HG02610 (cell line): ENCODE results near the gene ERC2.

Experiments used
- ATAC-seq: cut with Tn5 transposase; IDR thresholded peaks from one replicate; pipeline ENCODE4 v1.9.1; 2021; ENCODE audit warnings: mild to moderate bottlenecking, moderate library complexity; ENCODE audit not compliant: unreplicated experiment

ERC2 gene

GRCh38 chr3:55725681-55726500 is 742.4 kb downstream of the ERC2 start:
- ATAC-seq, result no peak

DNA sequence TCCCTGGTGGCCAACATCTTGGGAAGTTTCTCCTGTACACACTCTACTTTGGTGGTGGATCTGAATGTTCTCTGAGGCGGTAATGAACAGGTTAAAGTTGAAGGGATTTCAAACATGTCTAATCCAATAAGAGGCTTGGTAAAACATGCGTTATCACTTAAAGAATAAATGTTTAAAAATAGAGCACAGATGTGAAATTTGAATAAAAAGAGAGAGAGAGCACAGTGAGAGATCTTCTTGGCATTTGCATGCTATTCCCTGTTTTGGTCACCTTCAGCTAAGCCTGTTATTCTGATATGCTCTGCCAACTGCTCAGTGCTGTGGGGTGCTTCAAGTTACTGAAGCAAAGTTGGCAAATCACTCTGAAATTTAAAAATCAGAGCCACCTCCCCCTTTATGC is 743.4 kb downstream of the ERC2 start:
- ATAC-seq, result peak; percentile 89

DNA sequence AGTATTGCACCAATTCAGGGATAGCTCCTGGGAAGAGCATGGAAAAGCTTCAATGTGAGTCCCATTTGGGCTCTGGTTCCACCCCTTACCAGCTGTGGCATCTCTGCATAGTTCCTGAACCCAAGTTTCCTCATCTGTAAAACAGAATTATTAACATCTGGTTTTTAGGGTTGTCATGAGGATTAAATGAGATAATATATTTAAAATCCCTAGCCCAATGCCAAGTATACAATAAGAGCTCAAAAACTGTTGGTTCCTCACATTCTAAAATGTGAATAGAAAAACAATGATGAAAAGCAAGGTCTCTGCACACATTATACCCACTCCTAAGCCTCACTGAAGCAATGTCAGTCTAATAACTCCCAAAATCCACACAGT is 743.9 kb downstream of the ERC2 start:
- ATAC-seq, result no peak

GRCh38 chr3:55723653-55724406 is 744.4 kb downstream of the ERC2 start:
- no peak for ATAC-seq

DNA sequence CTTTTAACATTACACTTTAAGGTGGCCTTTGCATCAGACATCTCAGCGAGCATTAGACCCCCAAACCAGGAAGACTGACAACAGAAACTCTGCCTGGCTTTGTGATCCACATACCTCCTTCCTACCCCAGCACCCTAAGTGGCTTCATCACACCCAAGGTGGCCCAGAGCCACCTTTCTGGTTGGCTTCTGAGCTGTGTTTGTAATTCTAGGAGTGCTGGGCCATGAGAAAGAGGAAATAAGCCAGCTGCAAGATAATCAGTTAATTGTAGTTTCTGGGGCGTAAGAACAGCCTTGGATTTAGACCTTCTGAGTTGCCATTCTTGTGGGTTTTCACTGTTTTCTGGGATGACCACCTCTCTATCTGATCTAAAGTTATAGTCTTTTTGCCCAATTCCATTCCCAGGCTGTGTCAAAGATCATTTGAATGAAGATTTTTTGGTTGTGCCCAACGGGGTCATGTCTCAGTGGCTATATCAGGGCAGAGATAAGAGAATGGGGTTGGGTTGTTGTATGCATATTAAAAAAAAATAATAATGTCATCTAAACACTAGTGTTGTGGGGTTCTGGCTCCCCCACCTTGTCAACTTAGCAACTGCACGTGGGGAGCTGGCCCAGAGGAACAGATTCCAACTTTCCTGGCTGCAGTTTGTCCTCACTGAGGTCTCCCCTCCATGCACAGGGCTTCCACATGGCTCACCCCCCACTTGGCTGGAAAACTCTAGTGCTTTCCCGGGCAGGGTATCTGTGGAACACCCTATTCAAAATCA is 746.4 kb downstream of the ERC2 start:
- ATAC-seq, result no peak

- no peak for ATAC-seq
Observed at GRCh38 chr3:55720614-55721013, 747.7 kb downstream of the ERC2 start.

DNA sequence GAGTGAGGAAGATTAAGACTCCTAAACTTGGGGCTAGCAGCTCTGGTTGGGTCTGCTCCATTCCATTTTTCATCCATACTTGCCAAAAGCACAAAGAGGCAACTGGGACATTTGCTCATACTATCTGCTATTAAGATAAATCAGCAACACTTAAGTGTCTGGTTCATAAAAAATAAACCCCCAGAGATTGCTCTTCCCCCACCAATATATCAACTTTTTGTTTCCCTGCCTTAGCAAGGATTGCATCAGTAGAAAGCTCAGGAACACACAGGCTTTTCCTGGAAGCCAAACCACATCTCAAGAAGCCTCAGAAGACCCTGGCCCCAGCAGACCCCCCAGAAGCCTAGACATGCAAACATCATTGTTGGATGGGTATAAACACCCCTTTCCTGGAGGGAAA is 748.8 kb downstream of the ERC2 start:
- no peak for ATAC-seq

DNA sequence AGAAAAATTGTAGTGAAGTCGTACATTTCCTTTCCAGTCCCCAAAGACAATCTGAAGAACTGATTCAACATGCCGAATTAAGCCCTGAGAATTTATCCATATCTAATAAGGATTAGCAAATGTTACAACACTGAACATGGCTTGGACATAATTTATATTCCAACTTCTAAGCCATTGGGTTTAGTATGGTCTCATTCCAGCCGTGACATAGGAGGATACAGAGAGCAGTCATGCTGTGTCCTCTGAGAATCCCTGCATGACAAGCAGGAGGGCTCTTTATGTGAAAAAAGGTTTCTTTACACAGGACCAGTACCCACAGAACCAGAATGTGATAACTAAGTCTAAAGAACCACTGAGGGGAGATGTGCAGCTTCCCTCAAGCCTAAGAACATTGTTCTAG is 749.3 kb downstream of the ERC2 start:
- no peak for ATAC-seq

DNA sequence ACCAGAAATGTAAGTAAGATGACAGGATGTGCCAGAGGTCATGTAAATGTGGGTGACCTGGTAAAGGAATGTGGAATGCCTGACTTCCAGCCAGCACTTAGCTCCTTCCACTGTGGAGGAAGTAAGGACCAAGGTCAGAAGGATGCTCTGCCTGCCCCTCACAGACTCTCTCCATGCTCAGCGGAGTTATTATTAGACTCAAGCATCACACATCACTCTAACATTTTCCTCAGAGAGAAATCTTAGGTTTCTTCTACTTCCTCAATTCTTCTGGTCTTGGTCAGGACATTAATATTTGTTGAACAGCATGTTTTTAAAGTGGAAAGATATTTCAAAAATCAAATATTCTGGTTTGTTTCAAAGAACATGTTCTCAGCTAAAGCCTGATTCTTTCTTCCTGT is 749.7 kb downstream of the ERC2 start:
- no peak for ATAC-seq

DNA sequence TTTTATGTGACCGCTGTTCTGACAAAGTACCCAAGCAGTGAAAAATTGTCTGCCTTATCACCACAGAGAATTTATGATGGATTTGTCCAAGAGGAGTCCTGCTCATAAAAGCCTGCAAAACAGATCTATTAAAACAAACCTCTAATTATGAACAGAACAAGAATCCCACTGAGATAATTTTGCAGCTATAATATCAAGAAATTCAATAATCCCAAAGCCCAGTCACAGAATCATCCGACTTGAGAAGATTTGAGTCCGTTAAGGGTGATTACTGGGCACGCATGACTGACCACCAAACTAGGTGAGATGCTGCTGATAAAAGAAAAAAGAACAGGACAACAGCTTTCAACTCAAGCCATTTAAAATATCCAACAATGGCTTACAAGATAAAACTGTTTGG is 750.2 kb downstream of the ERC2 start:
- no peak for ATAC-seq

DNA sequence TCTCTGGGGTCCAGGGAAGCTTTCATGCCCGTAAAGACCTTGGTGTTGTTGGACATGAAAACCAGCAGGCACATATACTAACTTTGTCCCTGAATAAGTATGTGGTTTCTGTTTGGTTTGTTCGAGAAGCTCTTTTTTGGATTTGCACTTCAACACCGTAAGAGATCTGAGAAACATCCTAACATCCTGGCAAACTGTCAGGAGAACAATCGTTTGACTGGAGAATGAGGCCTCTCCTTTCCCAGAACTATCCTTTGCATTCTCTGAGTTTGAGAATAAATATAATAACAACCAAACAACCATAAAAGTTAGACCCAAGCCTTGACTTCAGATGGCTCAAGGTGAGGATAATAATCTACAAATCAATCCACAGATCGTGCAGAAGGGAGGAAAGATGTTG is 750.8 kb downstream of the ERC2 start:
- ATAC-seq, result no peak

DNA sequence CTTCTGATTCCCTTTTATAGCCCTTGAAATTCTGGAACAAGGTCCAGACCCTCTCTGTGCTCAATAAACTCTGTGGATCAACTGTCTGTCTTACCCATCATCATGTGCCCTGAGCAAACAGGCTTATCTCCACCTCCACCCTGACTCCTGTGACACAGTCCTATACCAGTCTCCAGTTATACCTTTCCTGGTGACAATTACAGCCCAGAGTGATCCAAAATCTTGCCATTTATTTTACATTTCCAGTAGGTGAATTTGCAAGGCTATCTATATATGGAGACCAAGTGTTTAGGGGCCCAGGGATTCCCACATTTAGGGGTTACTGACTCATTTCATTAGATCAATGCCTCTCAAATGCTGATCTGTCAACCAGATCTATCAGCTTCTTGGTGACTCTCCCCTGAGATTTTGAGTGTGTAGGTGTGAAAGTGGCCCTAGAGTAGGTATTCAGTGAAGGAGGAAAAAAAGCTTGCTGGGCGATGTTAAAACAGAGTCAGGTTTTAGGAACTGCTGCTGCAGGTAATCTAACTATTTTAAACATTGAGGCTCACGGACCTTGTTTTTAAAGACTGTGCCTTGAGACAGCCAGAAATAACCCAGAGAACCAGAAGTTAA is 751.5 kb downstream of the ERC2 start:
- no peak for ATAC-seq

DNA sequence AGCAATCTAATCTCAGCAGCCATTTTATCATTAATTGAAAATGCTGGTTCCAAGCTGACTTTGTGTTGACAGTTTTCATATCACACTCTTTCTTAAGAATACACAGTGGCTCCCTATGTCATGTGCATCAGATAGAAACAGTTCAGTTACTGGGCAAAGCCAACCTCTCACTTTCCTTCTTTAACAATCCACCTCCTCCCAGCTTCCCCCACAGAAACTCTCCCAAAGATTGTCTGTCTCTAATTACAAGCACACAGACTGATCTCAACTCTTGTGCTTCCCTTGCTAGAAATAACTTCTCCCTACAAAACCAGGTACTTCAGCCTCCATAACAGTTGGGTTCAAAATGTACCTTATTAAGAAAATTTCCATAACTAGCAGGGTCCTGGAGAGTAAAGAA is 752.2 kb downstream of the ERC2 start:
- ATAC-seq, result no peak

DNA sequence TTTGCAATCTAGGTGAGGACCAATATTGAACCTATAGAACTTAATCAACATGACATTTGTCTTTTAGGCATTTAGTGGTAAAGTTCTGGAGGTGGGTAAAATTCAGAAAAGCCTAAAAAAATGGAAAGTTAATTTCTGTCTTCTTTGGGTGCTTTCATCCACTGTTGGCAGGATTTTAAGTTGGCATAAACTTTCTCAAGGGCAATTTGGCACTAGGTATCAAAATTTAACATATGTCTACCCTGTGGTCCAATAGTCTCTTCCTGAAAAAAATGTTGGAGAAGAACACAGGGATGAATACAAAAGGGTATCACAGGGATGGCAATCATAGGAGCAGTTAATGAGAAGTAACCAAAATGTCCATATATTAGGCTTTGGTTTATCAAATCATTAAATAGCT is 754.2 kb downstream of the ERC2 start:
- no peak for ATAC-seq

GRCh38 chr3:55711646-55712045 is 756.6 kb downstream of the ERC2 start:
- no peak for ATAC-seq

DNA sequence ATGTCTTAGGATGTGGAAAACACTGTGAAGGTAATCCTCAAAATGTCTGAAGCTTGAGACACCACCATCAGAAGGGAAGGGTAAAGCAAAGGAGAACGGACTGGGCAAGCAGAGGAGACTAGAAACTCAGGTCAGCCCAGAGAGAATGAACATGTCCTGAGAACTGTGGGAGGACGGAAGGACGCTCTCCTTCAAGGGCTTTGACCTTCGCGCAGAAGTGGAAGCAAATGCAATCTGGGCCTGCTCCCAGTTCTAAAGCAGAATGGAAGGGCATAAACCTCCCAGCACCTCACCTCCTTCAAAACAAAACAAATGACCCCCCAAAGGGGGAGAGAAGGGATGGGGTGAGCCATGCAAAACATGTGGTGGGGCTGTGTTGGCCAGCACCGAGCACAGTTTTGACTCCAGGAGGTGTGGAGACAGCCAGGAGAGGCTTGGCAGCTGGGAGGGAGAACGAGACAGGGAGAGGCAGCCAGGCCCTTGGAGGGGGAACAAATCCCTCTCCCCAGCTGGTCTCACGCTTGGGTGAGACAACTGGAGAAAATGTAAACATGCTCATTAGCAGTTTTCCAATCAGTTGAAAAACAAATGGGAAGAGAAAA is 758.8 kb downstream of the ERC2 start:
- ATAC-seq, result no peak

GRCh38 chr3:55708921-55709320 is 759.3 kb downstream of the ERC2 start:
- no peak for ATAC-seq

GRCh38 chr3:55708242-55708641 is 760.0 kb downstream of the ERC2 start:
- ATAC-seq, result no peak

- ATAC-seq, result no peak
Observed at GRCh38 chr3:55704521-55704920, 763.7 kb downstream of the ERC2 start.

DNA sequence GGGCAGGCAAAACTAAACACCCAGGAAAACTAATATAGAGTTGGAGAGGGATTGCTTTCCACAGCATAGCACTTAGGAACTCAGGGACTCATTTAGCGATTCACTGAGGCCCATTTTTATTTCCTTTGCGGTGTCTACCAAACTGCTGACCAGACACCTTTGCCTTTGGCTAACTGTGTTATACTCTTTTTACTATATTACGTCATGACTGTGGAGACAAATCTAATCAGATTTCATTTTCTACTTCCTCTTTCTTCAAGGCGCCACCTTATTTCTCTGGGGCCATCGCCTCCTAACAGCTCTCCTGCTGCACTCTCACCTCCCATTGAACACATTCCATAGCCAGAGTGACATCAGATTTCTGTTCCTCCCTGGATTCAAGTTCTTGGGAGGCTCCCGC is 765.4 kb downstream of the ERC2 start:
- no peak for ATAC-seq

DNA sequence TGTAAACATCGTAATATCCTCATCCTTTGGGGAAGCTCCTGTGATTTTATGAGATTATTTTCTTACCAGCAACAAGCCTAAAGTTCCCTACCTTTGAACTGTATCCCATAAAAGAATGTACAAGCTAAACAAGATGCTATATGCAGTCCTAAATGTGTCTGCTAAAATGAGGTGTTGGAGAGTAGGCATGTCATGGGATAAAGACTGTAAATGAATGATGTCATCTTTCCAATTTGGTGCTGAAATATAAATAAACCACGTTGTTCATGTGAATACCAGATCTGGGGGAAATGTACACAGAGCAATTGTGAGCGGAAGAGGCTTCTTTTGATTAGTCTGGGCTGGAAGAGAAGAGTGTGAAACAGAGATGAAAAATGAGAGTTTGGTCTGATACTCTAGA is 766.3 kb downstream of the ERC2 start:
- ATAC-seq, result no peak
